WTC11 (cell line): Measurements from ENCODE around the gene PRMT5. TPM values are rescaled to one million over a fixed set of nuclear protein-coding genes. Genes with fewer than 3 reads are reported as not detected.

Experiments
- ATAC-seq: fragments of 200-7000 bp; cut with Tn5 transposase; 2 replicates; pipeline ENCODE4 v1.10.0; 2021; ENCODE audit warnings: mild to moderate bottlenecking, moderate library complexity
- CTCF ChIA-PET: fragments of 300-600 bp; sonication (Branson Sonifier 250); formaldehyde crosslinking; loops from one replicate; lab custom pipeline; 2021; ENCODE audit warnings: antibody characterized with exemption; lab: Charles Lee
- POLR2A ChIA-PET: fragments of 350-600 bp; sonication (Branson Sonifier 250); formaldehyde crosslinking; loops from one replicate; lab custom pipeline; 2021; ENCODE audit warnings: antibody characterized with exemption; lab: Charles Lee
- DNase-seq: peaks from one replicate; pipeline ENCODE4 v3.0.0; 2021; ENCODE audit warnings: low spot score
- H3K27ac Mint-ChIP-seq: 2 replicates; pipeline ENCODE4 v1.8.0; 2021; ENCODE audit warnings: mixed read lengths
- H3K27me3 Mint-ChIP-seq: 2 replicates; pipeline ENCODE4 v1.8.0; 2021; ENCODE audit warnings: low read depth, mild to moderate bottlenecking, moderate library complexity, mixed read lengths
- H3K36me3 Mint-ChIP-seq: 2 replicates; pipeline ENCODE4 v1.8.0; 2021; ENCODE audit warnings: mixed read lengths
- H3K4me1 Mint-ChIP-seq: 2 replicates; pipeline ENCODE4 v1.8.0; 2022; ENCODE audit warnings: mixed read lengths
- H3K4me3 Mint-ChIP-seq: 2 replicates; pipeline ENCODE4 v1.8.0; 2021; ENCODE audit warnings: mild to moderate bottlenecking, moderate library complexity, mixed read lengths
- H3K9me3 Mint-ChIP-seq: 2 replicates; pipeline ENCODE4 v1.8.0; 2021; ENCODE audit warnings: mixed read lengths
- AFF4 ChIP-seq: sonication (generic); formaldehyde crosslinking; IDR thresholded peaks from 2 replicates; pipeline ENCODE4 v1.8.1; 2023; ENCODE audit warnings: mild to moderate bottlenecking, missing genetic modification reagents, borderline replicate concordance
- CBFB ChIP-seq: sonication (generic); formaldehyde crosslinking; IDR thresholded peaks from 2 replicates; pipeline ENCODE4 v1.8.1; 2022; ENCODE audit warnings: mild to moderate bottlenecking, low read depth, missing genetic modification reagents
- FOXJ3 ChIP-seq: sonication (generic); formaldehyde crosslinking; IDR thresholded peaks from 2 replicates; pipeline ENCODE4 v1.9.0; 2021; ENCODE audit warnings: missing genetic modification reagents, mild to moderate bottlenecking, borderline replicate concordance
- GTF2I ChIP-seq: fragments of 250-450 bp; sonication (Bioruptor Pico); conservative IDR thresholded peaks from 2 replicates; pipeline ENCODE4 v1.4.0; 2021; ENCODE audit warnings: mild to moderate bottlenecking
- MXD4 ChIP-seq: fragments of 250-450 bp; sonication (Bioruptor Pico); IDR thresholded peaks from 2 replicates; pipeline ENCODE4 v1.8.0; 2021; ENCODE audit warnings: mild to moderate bottlenecking, moderate library complexity, borderline replicate concordance
- OVOL2 ChIP-seq: fragments of 250-450 bp; sonication (Bioruptor Pico); IDR thresholded peaks from 2 replicates; pipeline ENCODE4 v1.9.0; 2021; ENCODE audit warnings: mild to moderate bottlenecking, borderline replicate concordance
- SP1 ChIP-seq: sonication (generic); formaldehyde crosslinking; conservative IDR thresholded peaks from 2 replicates; pipeline ENCODE4 v1.8.1; 2022; ENCODE audit warnings: missing genetic modification reagents
- TP53 ChIP-seq: sonication (generic); formaldehyde crosslinking; IDR thresholded peaks from 2 replicates; pipeline ENCODE4 v1.8.1; 2023; ENCODE audit warnings: mild to moderate bottlenecking, missing genetic modification reagents
- ZBTB43 ChIP-seq: sonication (generic); formaldehyde crosslinking; IDR thresholded peaks from 2 replicates; pipeline ENCODE4 v1.8.1; 2023; ENCODE audit warnings: mild to moderate bottlenecking, missing genetic modification reagents
- ZNF263 ChIP-seq: sonication (generic); formaldehyde crosslinking; IDR thresholded peaks from 2 replicates; pipeline ENCODE4 v1.8.1; 2022; ENCODE audit warnings: low read depth, mild to moderate bottlenecking, moderate library complexity, missing genetic modification reagents
- ZSCAN18 ChIP-seq: fragments of 250-450 bp; sonication (Bioruptor Pico); IDR thresholded peaks from 2 replicates; pipeline ENCODE4 v2.1.2; 2022; ENCODE audit warnings: mild to moderate bottlenecking, moderate library complexity
- total RNA-seq: library from RNA; stranded (reverse); gene quantifications from 3 replicates; pipeline ENCODE4 v1.2.3, GENCODE V29; 2021
- TF ChIP-seq, protein P1 (sequence below): sonication (generic); formaldehyde crosslinking; IDR thresholded peaks from 2 replicates; pipeline ENCODE4 v1.8.0; 2023; ENCODE audit warnings: missing genetic modification reagents, mild to moderate bottlenecking, borderline replicate concordance
- TF ChIP-seq, protein P2 (sequence below): fragments of 250-450 bp; sonication (Bioruptor Pico); IDR thresholded peaks from 2 replicates; pipeline ENCODE4 v1.9.0; 2021; ENCODE audit warnings: mild to moderate bottlenecking, borderline replicate concordance
- TF ChIP-seq, protein P3 (sequence below): sonication (generic); formaldehyde crosslinking; IDR thresholded peaks from 2 replicates; pipeline ENCODE4 v1.8.1; 2023; ENCODE audit warnings: mild to moderate bottlenecking, missing genetic modification reagents, moderate library complexity
- TF ChIP-seq, protein P4 (sequence below): fragments of 250-450 bp; sonication (Bioruptor Pico); conservative IDR thresholded peaks from 2 replicates; pipeline ENCODE4 v1.9.0; 2021; ENCODE audit warnings: mild to moderate bottlenecking

The PRMT5 gene
- total RNA-seq, 1 experiment from 2014 or later: 124 TPM

DNA sequence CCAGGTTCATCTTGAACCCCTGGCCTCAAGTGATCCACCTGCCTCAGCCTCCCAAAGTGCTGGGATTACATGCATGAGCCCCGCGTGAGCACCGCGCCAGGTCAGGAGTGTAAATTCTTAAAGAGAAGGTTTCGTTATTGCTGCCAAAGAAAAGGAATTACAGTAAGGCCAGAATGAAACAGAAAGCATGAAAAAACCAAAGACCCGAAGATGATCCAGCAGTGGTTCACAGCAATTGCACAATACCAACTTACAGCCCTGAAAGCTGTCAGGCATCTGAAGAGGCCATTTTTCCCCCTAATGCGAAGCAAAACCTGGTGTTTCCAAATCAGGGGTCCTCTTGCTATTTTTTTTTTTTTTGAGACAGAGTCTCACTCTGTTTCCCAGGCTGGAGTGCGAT is 20.6 kb downstream of the PRMT5 start (continued):
- TF ChIP-seq ZNF263 (CRISPR knock-in tag) (no peak), CBFB (CRISPR knock-in tag) (no peak), GTF2I (CRISPR knock-in tag) (no peak)

DNA sequence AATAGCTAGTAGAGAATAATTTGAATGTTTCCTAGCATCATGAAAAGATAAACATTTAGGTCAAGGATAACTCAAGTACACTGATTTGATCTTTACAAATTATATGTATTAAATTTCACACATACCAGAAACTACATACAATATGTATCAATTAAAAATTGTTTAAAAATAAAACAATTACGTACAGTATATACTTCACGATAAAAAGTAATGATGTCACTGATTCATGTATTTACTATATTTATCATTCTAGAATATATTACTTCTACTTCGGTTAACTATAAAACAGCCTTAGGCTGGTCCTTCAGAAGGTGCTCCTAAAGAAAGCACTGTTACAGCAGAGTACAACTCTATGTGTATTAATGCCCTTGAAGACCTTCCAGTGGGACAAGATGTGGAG is 21.7 kb downstream of the PRMT5 start:
- H3K36me3 Mint-ChIP-seq: peaks cover 57% of the 10 kb centered on the region
- no peaks in the 10 kb centered on the region for H3K9me3 Mint-ChIP-seq
- no peak overlapping the region for H3K4me3 Mint-ChIP-seq
- DNase-seq (no peak), ATAC-seq (no peak)
- H3K27me3 Mint-ChIP-seq: no peaks in the 10 kb centered on the region
- H3K4me1 Mint-ChIP-seq: no peaks in the 10 kb centered on the region
- no peak overlapping the region for H3K27ac Mint-ChIP-seq
- TF ChIP-seq, protein P1, sequence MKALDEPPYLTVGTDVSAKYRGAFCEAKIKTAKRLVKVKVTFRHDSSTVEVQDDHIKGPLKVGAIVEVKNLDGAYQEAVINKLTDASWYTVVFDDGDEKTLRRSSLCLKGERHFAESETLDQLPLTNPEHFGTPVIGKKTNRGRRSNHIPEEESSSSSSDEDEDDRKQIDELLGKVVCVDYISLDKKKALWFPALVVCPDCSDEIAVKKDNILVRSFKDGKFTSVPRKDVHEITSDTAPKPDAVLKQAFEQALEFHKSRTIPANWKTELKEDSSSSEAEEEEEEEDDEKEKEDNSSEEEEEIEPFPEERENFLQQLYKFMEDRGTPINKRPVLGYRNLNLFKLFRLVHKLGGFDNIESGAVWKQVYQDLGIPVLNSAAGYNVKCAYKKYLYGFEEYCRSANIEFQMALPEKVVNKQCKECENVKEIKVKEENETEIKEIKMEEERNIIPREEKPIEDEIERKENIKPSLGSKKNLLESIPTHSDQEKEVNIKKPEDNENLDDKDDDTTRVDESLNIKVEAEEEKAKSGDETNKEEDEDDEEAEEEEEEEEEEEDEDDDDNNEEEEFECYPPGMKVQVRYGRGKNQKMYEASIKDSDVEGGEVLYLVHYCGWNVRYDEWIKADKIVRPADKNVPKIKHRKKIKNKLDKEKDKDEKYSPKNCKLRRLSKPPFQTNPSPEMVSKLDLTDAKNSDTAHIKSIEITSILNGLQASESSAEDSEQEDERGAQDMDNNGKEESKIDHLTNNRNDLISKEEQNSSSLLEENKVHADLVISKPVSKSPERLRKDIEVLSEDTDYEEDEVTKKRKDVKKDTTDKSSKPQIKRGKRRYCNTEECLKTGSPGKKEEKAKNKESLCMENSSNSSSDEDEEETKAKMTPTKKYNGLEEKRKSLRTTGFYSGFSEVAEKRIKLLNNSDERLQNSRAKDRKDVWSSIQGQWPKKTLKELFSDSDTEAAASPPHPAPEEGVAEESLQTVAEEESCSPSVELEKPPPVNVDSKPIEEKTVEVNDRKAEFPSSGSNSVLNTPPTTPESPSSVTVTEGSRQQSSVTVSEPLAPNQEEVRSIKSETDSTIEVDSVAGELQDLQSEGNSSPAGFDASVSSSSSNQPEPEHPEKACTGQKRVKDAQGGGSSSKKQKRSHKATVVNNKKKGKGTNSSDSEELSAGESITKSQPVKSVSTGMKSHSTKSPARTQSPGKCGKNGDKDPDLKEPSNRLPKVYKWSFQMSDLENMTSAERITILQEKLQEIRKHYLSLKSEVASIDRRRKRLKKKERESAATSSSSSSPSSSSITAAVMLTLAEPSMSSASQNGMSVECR: no peak
- TF ChIP-seq MXD4 (CRISPR knock-in tag): no peak
- TF ChIP-seq, protein P2, sequence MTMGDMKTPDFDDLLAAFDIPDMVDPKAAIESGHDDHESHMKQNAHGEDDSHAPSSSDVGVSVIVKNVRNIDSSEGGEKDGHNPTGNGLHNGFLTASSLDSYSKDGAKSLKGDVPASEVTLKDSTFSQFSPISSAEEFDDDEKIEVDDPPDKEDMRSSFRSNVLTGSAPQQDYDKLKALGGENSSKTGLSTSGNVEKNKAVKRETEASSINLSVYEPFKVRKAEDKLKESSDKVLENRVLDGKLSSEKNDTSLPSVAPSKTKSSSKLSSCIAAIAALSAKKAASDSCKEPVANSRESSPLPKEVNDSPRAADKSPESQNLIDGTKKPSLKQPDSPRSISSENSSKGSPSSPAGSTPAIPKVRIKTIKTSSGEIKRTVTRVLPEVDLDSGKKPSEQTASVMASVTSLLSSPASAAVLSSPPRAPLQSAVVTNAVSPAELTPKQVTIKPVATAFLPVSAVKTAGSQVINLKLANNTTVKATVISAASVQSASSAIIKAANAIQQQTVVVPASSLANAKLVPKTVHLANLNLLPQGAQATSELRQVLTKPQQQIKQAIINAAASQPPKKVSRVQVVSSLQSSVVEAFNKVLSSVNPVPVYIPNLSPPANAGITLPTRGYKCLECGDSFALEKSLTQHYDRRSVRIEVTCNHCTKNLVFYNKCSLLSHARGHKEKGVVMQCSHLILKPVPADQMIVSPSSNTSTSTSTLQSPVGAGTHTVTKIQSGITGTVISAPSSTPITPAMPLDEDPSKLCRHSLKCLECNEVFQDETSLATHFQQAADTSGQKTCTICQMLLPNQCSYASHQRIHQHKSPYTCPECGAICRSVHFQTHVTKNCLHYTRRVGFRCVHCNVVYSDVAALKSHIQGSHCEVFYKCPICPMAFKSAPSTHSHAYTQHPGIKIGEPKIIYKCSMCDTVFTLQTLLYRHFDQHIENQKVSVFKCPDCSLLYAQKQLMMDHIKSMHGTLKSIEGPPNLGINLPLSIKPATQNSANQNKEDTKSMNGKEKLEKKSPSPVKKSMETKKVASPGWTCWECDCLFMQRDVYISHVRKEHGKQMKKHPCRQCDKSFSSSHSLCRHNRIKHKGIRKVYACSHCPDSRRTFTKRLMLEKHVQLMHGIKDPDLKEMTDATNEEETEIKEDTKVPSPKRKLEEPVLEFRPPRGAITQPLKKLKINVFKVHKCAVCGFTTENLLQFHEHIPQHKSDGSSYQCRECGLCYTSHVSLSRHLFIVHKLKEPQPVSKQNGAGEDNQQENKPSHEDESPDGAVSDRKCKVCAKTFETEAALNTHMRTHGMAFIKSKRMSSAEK (CRISPR knock-in tag): no peak
- TF ChIP-seq SP1 (CRISPR knock-in tag): no peak
- TF ChIP-seq, protein P3, sequence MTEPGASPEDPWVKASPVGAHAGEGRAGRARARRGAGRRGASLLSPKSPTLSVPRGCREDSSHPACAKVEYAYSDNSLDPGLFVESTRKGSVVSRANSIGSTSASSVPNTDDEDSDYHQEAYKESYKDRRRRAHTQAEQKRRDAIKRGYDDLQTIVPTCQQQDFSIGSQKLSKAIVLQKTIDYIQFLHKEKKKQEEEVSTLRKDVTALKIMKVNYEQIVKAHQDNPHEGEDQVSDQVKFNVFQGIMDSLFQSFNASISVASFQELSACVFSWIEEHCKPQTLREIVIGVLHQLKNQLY (CRISPR knock-in tag): no peak
- no peak for TF ChIP-seq ZBTB43
- no peak for TF ChIP-seq OVOL2 (CRISPR knock-in tag)
- POLR2A ChIA-PET: no interaction called here
- CTCF ChIA-PET: no interaction called here

GRCh38 chr14:22906073-22906472 is 23.1 kb downstream of the PRMT5 start:
- Mint-ChIP-seq H3K36me3 (peaks cover 70% of the 10 kb centered on the region), H3K4me1 (no peaks in the 10 kb centered on the region), H3K27me3 (peaks cover 2% of the 10 kb centered on the region; the same call in 1 of the 2 replicates), H3K27ac (no peak overlapping the region), H3K4me3 (no peak overlapping the region), H3K9me3 (no peaks in the 10 kb centered on the region)
- POLR2A ChIA-PET: no interaction called here
- DNase-seq (no peak), ATAC-seq (no peak)
- CTCF ChIA-PET: no interaction called here
- no peak for TF ChIP-seq FOXJ3 (CRISPR knock-in tag)
- no peak for TF ChIP-seq AFF4 (CRISPR knock-in tag)
- TF ChIP-seq, protein P4, sequence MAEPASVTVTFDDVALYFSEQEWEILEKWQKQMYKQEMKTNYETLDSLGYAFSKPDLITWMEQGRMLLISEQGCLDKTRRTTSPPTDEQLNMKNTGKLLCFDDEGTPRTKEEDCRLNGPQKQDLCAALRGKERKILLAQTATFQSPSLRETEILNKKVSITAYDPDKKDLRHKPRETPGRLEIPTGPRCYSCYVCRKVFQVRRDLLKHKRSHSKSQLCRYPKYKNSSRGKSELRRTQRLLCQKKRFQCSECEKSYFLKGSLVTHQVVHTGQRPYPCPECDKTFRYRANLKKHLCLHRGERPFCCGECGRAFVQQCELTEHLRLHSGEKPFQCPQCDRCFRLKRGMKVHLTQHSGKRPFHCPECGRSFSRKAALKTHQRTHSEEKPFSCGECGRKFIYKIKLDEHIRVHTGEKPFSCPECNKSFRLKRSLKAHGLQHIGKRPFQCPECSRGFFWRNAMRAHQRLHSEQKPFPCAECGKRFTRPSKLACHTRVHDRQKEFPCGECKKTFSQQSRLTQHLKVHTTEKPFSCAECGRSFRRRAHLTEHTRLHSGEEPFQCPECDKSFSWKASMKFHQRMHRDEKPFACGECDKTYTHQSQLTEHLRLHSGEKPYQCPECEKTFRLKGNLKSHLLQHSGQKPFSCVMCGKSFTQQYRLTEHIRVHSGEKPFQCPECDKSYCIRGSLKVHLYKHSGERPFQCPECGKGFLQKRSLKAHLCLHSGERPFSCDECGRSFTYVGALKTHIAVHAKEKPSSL (CRISPR knock-in tag): no peak
- no peak for TF ChIP-seq TP53 (CRISPR knock-in tag)
- TF ChIP-seq ZSCAN18 (CRISPR knock-in tag): no peak
